Activated CD8-positive, alpha-beta T cell treated with anti-CD3 and anti-CD28 coated beads, Interleukin-2, amount 10 ng/mL, durations not matched to agents 7 days and 5 days (primary cell): Measurements from ENCODE around the gene S100A5. TPM values are rescaled to one million over a fixed set of nuclear protein-coding genes. Genes with fewer than 3 reads are reported as not detected.

ENCODE experiments used
- ATAC-seq: fragments of 150-1000 bp; cut with Tn5 transposase; one replicate; pipeline ENCODE4 v1.10.0; 2021; ENCODE audit warnings: moderate library complexity
- CTCF ChIA-PET: fragments of 350-600 bp; sonication (Branson Sonifier 250); formaldehyde crosslinking; loops from one replicate; lab custom pipeline; 2021; ENCODE audit warnings: antibody characterized with exemption; lab: Charles Lee
- POLR2A ChIA-PET: fragments of 350-600 bp; sonication (Branson Sonifier 250); formaldehyde crosslinking; loops from one replicate; lab custom pipeline; 2021; ENCODE audit warnings: antibody characterized with exemption; lab: Charles Lee
- DNase-seq: peaks from one replicate; pipeline ENCODE4 v3.0.0-alpha.2; 2020
- H3K27ac Mint-ChIP-seq: one replicate; pipeline ENCODE4 v1.8.0; 2021; ENCODE audit warnings: mild to moderate bottlenecking, mixed read lengths
- H3K27me3 Mint-ChIP-seq: one replicate; pipeline ENCODE4 v1.8.0; 2021; ENCODE audit warnings: low read depth, mixed read lengths
- H3K36me3 Mint-ChIP-seq: one replicate; pipeline ENCODE4 v1.8.0; 2021; ENCODE audit warnings: low read depth, mixed read lengths
- H3K4me1 Mint-ChIP-seq: one replicate; pipeline ENCODE4 v1.8.0; 2021; ENCODE audit warnings: low read depth, mixed read lengths
- H3K4me3 Mint-ChIP-seq: one replicate; pipeline ENCODE4 v1.8.0; 2021; ENCODE audit warnings: mild to moderate bottlenecking, mixed read lengths
- H3K9me3 Mint-ChIP-seq: one replicate; pipeline ENCODE4 v1.8.0; 2022; ENCODE audit warnings: mixed read lengths; ENCODE audit not compliant: insufficient read depth
- total RNA-seq, 2 experiments: library from RNA; stranded (reverse); gene quantifications; one replicate each; pipeline ENCODE4 v1.2.3, GENCODE V29; 2021

Gene S100A5
- total RNA-seq, 2 experiments from 2014 or later, result 1.8 to 1.9 TPM

- POLR2A ChIA-PET, result no interaction called here
- CTCF ChIA-PET, result interaction anchor here (1.7 to 13.7 kb wide), 3 partner anchors 14 to 37 kb away, joined by 7 to 185 read pairs (median 33); partner anchors contain the start of gene S100A6
Measured at GRCh38 chr1:153547560-153548551, 7.1 kb upstream of the S100A5 start.

GRCh38 chr1:153546796-153547559 lies 6.2 kb upstream of the S100A5 start:
- ChIA-PET CTCF (interaction anchor here (1.0 to 13.7 kb wide), 5 partner anchors 13 to 52 kb away, joined by 3 to 185 read pairs (median 23); partner anchors contain the start of gene S100A6), POLR2A (interaction anchor here (1.5 to 4.5 kb wide), 4 partner anchors 12 to 87 kb away, joined by 3 to 89 read pairs (median 23); partner anchors contain the start of genes CHTOP, S100A2 and S100A6)
- peaks cover 69% of the 10 kb centered on the region for H3K4me1 Mint-ChIP-seq
- no peaks in the 10 kb centered on the region for H3K9me3 Mint-ChIP-seq
- DNase-seq, result no peak
- H3K36me3 Mint-ChIP-seq, result peaks cover 32% of the 10 kb centered on the region
- ATAC-seq, result no peak
- H3K4me3 Mint-ChIP-seq, result no peak overlapping the region
- H3K27me3 Mint-ChIP-seq, result peaks cover 3% of the 10 kb centered on the region
- peak overlapping the region; percentile 97 for H3K27ac Mint-ChIP-seq

More at GRCh38 chr1:153547560-153548551, 7.1 kb upstream of the S100A5 start:
- Mint-ChIP-seq H3K36me3 (peaks cover 27% of the 10 kb centered on the region), H3K27me3 (peaks cover 3% of the 10 kb centered on the region), H3K4me3 (no peak overlapping the region), H3K27ac (no peak overlapping the region), H3K4me1 (peaks cover 60% of the 10 kb centered on the region), H3K9me3 (no peaks in the 10 kb centered on the region)
- DNase-seq (no peak), ATAC-seq (no peak)

- Mint-ChIP-seq H3K27me3 (peaks cover 3% of the 10 kb centered on the region), H3K4me1 (peaks cover 75% of the 10 kb centered on the region), H3K4me3 (peak overlapping the region; percentile 93), H3K27ac (peak overlapping the region; percentile 97), H3K36me3 (peaks cover 36% of the 10 kb centered on the region), H3K9me3 (no peaks in the 10 kb centered on the region)
- DNase-seq (no peak), ATAC-seq (no peak)
- POLR2A ChIA-PET, result interaction anchor here (1.3 to 4.5 kb wide), 9 partner anchors 8 to 88 kb away, joined by 3 to 89 read pairs (median 5); partner anchors contain the start of genes CHTOP, S100A14, S100A2 and S100A6
- CTCF ChIA-PET, result interaction anchor here (1.0 to 13.7 kb wide), 7 partner anchors 10 to 51 kb away, joined by 3 to 185 read pairs (median 12); partner anchors contain the start of gene S100A6
Measured at GRCh38 chr1:153546371-153546770, 5.6 kb upstream of the S100A5 start.

GRCh38 chr1:153545067-153546055 lies 4.6 kb upstream of the S100A5 start, which contains the start of gene S100A4:
Gene S100A4 (minus strand): TSS chr1:153545806. CDS start chr1:153544794, 1,012 bp downstream.
- H3K27ac Mint-ChIP-seq, result peak within 1 kb of the TSS; percentile 97
- ATAC-seq (peak; percentile 84), DNase-seq (peak; percentile 95)
- H3K27me3 Mint-ChIP-seq, result peaks cover 3% of the 10 kb centered on the region
- CTCF ChIA-PET, result interaction anchor here (0.9 to 13.7 kb wide), 12 partner anchors 9 to 89 kb away, joined by 3 to 185 read pairs (median 8); partner anchors contain the start of genes S100A13 and S100A6
- H3K36me3 Mint-ChIP-seq, result peaks cover 43% of the 10 kb centered on the region
- H3K4me3 Mint-ChIP-seq, result peak within 1 kb of the TSS; percentile 93
- H3K4me1 Mint-ChIP-seq, result peaks cover 83% of the 10 kb centered on the region
- no peaks in the 10 kb centered on the region for H3K9me3 Mint-ChIP-seq
- POLR2A ChIA-PET, result interaction anchor here (0.6 to 4.5 kb wide), 16 partner anchors 8 to 103 kb away, joined by 3 to 89 read pairs (median 4); partner anchors contain the start of genes CHTOP, S100A14, S100A2 and S100A6

GRCh38 chr1:153544453-153545066 lies 3.8 kb upstream of the S100A5 start:
- POLR2A ChIA-PET, result interaction anchor here (0.6 to 4.5 kb wide), 14 partner anchors 9 to 192 kb away, joined by 3 to 89 read pairs (median 4); partner anchors contain the start of genes CHTOP, S100A14, S100A2 and S100A6
- DNase-seq (no peak), ATAC-seq (no peak)
- CTCF ChIA-PET, result interaction anchor here (1.2 to 13.7 kb wide), 11 partner anchors 10 to 90 kb away, joined by 4 to 185 read pairs (median 8); partner anchors contain the start of gene S100A6
- no peaks in the 10 kb centered on the region for H3K9me3 Mint-ChIP-seq
- peaks cover 45% of the 10 kb centered on the region for H3K36me3 Mint-ChIP-seq
- peak overlapping the region; percentile 93 for H3K4me3 Mint-ChIP-seq
- no peaks in the 10 kb centered on the region for H3K27me3 Mint-ChIP-seq
- H3K4me1 Mint-ChIP-seq, result peaks cover 91% of the 10 kb centered on the region
- H3K27ac Mint-ChIP-seq, result peak overlapping the region; percentile 97

- Mint-ChIP-seq H3K4me3 (peak overlapping the region; percentile 93), H3K9me3 (no peaks in the 10 kb centered on the region), H3K4me1 (peaks cover 89% of the 10 kb centered on the region), H3K36me3 (peaks cover 47% of the 10 kb centered on the region), H3K27me3 (no peaks in the 10 kb centered on the region), H3K27ac (peak overlapping the region; percentile 97)
- DNase-seq (no peak), ATAC-seq (no peak)
- ChIA-PET POLR2A (interaction anchor here (0.8 to 4.5 kb wide), 5 partner anchors 9 to 191 kb away, joined by 3 to 89 read pairs (median 8); partner anchors contain the start of genes CHTOP and S100A6), CTCF (interaction anchor here (2.8 to 13.7 kb wide), 4 partner anchors 10 to 33 kb away, joined by 12 to 185 read pairs (median 28); partner anchors contain the start of gene S100A6)
Measured at GRCh38 chr1:153543736-153544135, 3.0 kb upstream of the S100A5 start.

GRCh38 chr1:153542956-153543711 lies 2.4 kb upstream of the S100A5 start:
- ChIA-PET POLR2A (interaction anchor here (1.2 to 4.5 kb wide), 3 partner anchors 8 to 91 kb away, joined by 4 to 89 read pairs (median 30); partner anchors contain the start of genes CHTOP and S100A6), CTCF (interaction anchor here (3.9 to 13.7 kb wide), 3 partner anchors 9 to 33 kb away, joined by 23 to 185 read pairs (median 33); partner anchors contain the start of gene S100A6)
- Mint-ChIP-seq H3K27me3 (no peaks in the 10 kb centered on the region), H3K36me3 (peaks cover 47% of the 10 kb centered on the region), H3K9me3 (no peaks in the 10 kb centered on the region), H3K4me1 (peaks cover 88% of the 10 kb centered on the region), H3K27ac (peak overlapping the region; percentile 92), H3K4me3 (peak overlapping the region; percentile 93)
- ATAC-seq, result no peak
- DNase-seq, result no peak

GRCh38 chr1:153541641-153542590 lies 1.2 kb upstream of the S100A5 start:
- ChIA-PET POLR2A (interaction anchor here (2.8 kb wide), 1 partner anchor 10 kb away, joined by 12 read pairs; no protein-coding TSS in a partner anchor), CTCF (interaction anchor here (0.6 to 13.7 kb wide), 7 partner anchors 8 to 31 kb away, joined by 3 to 185 read pairs (median 22); partner anchors contain the start of genes S100A2 and S100A6)
- ATAC-seq (no peak), DNase-seq (no peak)
- Mint-ChIP-seq H3K9me3 (no peaks in the 10 kb centered on the region), H3K4me1 (peaks cover 91% of the 10 kb centered on the region), H3K4me3 (no peak overlapping the region), H3K27me3 (no peaks in the 10 kb centered on the region), H3K27ac (peak overlapping the region; percentile 92), H3K36me3 (peaks cover 47% of the 10 kb centered on the region)
